ENCODE measurements around the gene C22orf15.

The C22orf15 gene

DNA sequence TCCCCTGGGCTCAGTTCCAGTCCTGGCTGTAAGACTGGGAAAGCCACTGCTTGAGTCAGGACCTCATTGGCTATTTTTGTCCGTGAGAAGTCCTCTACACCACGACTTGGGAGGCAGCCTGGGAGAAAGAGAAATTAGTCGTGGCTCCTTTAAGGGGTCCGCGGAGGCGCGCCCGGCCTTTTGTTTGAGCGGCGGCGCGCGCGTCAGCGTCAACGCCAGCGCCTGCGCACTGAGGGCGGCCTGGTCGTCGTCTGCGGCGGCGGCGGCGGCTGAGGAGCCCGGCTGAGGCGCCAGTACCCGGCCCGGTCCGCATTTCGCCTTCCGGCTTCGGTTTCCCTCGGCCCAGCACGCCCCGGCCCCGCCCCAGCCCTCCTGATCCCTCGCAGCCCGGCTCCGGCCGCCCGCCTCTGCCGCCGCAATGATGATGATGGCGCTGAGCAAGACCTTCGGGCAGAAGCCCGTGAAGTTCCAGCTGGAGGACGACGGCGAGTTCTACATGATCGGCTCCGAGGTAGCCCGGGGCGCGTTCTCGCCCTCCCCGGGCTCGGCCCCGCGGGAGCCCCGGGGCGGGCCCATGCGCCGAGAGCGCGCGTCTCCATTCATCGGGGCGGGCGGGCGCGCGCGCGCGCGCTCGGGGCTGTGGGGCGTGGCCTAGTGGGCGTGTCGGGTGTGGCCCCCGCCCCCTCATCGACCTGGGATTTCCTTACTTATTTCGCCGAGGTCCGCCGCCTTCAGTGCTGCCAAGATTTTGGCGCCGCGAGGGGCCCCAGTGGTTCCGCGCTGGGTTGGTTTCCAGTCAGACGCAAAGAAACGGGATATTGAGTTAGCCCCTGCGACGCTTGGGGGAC, 24.2 kb downstream of the C22orf15 start, which contains the start of gene SMARCB1:
Gene SMARCB1 (plus strand): TSS at position 215 of the 848 bp plus-strand sequence. CDS start 204 bp downstream, at position 419.
- DNase-seq = peak in 52 of 56 donors; percentile 27 to 88 (median 68)

DNA sequence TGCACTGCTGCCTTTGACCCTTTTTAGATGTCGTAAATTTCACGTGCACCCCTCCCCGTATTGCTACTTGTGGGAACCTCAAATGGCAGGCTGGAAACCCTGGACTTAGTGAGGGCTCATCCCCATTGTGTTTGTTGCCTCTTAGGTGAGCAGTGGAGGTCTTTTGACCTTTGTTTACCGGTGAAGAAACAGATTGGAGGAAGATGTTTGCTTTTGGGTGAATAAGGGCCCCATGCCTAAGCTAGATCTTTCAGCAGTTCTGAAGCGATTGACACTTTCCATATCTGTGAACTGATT, 24.8 kb downstream of the C22orf15 start:
- DNase-seq = no peak

DNA sequence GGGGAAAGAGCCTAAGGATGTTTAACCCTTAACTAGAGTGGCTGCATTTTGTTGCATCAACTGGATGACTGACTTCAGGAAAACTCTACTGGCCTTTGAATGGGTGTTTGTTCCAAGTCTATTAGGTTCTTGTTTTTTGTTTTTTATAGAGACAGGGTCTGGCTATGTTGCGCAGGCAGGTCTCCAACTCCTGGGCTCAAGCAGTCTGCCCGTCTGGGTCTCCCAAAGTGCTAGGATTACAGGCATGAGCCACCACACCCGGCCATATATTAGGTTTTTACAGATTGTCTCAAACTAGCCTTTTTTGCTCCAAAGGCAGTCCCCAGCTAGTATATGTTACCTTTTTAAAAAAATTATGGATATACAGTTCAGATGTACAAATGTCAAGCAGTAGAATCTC, 25.1 kb downstream of the C22orf15 start:
- DNase-seq = no peak

DNA sequence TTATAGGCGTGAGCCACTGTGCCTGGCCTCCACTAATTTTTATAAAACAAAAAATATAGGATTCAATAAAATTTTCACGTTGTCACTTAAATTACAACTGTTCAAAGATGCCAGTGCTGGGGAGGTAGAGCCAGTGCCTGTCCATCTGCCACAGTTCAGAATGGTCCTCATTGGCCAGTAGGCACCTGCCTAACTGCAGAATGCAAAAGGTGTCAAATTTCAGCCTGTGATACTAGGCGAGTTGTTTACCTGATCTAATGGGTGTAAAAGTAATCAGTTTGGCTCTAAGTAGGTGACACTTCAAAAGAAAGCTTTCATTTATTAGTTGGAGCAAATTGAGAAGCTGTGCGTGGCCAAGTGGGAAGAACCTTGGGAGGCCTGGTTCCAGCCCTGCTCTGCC, 26.3 kb downstream of the C22orf15 start:
- no peak for DNase-seq

DNA sequence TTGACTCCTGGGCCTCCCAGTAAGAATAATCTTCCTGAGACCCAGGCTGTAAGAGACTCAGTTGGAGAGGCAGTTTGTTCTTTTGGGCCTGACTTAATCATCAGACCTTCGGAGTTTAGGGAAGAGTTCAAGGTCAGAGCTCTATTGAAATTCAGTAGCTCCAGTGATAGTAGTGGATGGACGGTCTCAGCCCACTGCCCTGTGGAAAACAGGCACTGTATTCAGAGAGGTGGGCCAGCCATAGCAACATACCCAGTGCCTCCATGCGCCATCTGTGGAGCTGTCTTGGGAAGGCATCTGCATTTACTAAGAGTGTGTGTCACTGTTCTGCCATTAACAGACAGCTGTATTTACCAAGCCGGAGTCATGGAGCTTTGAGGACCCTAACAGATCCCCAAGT, 26.8 kb downstream of the C22orf15 start:
- DNase-seq = peak in 7 of 56 donors; percentile 9 to 37 (median 20)

DNA sequence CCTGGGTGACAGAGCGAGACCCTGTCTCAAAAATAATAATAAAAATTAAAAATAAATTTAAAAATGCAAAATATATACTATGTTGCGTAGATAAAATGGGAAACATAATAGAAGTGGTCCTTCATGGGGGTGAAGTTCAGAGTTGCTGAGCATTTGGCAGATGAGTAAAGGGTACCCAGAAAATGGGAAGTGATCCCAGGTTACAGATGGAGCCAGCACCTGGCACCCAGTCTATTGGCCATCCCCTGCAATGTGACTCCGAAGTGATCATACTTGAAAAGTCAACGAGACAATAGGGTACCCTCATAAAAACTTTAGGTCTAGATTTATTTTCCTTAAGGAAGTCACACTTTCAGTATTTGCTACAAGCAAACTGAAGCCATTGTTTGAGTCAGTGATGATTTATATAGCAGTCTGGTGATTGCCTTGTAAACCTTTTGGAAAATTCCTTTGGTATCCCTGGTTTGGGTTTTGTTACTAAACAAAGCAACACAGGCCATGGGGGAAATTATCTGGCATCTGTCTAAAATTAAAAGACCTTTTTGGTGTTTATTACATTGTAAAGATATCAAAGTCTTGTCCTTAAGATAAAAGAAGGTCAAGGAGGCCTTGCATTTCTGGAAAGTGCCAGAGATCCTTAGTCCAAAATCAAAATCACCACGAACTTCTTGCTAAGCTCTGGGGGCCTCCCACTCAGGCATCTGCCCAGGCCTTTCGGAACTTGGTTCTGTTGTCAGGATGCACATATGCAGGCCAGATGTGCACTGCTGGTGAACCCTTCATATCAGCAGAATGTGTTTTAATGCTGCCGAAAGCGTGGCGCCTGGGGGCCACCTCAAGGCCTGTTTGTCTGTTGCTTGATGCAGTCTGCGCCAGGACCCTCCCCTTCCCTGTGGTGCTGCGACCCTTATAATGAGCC, 28.3 kb downstream of the C22orf15 start:
- DNase-seq = no peak

DNA sequence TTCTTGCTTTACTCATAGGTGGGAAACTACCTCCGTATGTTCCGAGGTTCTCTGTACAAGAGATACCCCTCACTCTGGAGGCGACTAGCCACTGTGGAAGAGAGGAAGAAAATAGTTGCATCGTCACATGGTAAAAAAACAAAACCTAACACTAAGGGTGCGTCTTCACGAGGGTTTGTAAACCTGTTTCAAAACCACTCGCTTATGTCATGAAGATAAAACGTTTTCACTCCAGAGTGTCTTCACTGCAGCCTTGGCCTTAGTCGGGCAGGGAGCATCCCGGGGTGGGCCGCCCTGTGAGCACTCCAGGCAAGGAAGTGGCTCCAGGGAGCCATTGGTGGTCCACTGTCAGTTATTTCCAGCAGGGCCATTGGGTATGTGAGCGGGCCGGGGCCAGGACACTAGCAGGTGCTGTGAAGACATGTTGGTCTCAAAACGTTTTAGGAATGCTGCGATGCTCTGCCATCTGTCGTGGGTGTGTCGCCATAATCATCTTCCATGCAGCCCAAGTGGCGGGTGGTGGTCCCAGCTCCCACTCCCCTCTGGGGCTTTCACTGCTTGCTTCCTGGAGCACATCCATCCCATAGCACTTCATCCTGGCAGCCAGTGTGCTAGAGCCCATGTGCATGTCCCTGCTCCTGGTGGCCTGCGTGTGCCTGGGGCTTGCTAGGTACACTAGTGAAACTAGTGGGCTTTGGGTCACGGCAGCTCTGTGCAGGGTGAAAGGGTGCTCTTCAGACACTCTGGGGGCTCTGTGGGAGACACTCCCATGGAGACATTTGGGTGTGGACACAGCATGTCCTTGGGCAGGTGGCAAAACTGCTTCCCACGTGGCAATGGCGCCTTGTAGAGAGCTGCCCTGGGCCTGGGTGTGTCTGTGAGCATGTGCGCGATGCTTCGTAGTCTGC, 29.2 kb downstream of the C22orf15 start:
- no peak for DNase-seq

DNA sequence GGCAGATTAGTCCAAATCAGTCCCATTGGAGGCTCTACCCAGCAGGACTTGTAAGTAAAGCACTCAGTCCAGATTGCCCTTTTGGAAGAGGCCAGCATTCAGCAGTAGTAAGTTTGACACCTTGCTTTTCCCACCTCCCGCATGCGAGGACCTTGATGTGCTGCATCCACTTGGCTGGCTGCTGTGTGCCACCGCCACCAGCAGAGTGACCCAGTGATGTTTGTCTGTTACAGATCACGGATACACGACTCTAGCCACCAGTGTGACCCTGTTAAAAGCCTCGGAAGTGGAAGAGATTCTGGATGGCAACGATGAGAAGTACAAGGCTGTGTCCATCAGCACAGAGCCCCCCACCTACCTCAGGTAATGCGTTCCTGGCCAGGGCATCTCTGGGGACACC, 30.5 kb downstream of the C22orf15 start:
- no peak for DNase-seq

DNA sequence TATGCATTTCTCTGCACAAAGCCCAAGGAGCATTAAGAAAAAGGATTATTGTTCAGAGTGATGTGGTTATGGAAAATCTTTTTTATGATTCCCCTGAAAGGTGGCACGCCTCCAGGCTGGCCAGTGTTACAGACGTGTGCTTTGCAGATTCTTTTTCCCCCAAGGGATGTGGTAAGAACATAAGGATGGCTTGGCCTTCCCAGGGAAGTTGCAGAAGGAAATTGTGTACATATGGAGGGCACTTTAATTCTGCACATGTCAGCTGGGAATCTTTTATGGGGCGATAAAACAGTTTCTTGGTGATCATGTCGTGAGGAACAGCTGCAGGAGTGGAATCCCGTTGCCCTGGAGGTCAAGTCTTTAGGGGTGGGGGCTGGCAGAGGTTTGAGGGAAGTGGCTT, 33.7 kb downstream of the C22orf15 start:
- no peak for DNase-seq

DNA sequence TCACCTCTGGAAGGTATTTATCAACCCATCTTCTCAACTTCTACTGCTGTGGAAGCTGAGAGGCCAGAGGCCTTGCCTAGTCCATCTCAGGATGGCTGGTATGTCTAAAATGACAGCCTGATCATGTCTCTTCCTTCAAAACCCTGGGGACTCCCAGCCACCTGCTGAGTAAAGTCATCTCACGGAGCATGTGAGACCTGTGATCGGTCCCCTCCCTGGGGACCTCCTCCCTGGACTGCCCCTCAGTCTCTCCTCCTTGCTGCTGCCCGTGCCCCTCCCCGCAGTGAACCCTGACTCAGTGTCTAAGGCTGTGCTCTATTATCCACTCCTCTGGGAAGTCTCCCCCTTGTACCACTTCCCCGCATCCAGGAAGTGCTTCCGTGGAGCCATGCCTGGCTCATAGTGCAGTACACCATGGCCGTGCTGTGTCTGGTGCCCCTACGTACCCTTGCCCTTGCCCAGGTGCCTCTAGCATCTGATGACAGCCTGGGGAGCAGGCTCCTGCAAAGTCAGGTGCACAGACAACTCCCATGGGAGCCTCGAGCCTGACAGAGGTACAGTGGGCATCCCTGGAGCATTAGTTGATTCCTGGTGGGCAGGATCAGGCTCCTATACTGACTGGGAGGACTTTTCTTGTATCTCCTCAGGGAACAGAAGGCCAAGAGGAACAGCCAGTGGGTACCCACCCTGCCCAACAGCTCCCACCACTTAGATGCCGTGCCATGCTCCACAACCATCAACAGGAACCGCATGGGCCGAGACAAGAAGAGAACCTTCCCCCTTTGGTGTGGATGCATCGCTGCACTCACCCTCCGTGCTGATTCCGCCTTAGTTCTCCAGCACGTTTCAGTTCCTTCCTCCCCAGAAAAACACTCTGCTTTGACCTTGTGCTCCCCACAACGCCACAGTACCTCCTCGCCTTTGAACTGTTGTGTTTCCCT, 37.8 kb downstream of the C22orf15 start:
- no peak for DNase-seq

DNA sequence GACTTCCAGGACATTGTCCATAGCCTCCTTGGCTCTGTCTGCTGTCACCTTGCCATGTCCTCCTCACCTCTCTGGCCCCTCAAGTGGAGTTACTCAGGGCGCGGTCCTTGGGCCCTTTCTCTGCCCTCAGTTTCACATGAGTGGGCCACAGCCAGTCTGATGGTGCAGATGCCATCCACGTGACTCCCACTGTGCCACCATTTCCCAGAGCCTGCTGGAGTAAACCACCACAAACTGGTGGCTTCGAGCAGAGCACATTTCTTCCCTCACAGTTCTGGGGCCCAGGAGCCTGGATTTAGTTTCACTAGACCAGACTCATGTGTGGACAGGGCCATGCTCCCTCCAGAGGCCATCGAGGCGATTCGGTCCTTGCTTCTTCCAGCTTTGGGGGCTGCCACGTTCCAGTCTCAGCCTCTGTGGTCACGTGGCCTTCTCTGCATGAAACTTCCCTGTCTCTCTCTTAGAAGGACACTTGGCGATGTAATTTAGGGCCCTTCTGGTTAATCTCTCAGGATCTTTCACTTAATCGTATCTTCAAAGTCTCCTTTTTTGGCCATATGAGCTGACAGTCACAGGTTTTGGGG, 38.5 kb downstream of the C22orf15 start:
- DNase-seq = no peak

DNA sequence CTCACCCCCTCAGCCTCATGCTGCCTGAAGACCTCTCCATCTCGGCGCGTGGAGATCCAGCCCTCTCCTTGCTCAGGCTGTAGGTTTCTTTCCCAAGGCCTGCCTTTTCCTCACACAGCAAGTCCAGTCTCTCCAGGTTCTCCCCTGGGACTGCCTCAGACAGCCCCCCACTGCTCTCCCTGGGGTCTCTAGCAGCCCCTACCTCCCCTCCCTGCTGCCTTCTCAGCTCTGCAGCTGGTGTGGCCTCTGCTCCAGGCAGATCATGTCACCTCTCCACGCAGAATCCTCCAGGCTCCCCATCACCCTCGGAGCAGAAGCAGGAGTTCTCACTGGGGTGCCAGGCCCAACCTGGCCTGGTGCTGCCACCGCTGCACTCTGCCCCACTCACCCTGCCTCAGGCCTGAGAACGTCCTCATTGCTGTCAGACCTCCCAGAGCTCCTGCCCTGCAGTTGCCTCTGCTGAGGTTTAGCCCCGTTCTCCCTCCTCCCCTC, 39.1 kb downstream of the C22orf15 start:
- DNase-seq = no peak

DNA sequence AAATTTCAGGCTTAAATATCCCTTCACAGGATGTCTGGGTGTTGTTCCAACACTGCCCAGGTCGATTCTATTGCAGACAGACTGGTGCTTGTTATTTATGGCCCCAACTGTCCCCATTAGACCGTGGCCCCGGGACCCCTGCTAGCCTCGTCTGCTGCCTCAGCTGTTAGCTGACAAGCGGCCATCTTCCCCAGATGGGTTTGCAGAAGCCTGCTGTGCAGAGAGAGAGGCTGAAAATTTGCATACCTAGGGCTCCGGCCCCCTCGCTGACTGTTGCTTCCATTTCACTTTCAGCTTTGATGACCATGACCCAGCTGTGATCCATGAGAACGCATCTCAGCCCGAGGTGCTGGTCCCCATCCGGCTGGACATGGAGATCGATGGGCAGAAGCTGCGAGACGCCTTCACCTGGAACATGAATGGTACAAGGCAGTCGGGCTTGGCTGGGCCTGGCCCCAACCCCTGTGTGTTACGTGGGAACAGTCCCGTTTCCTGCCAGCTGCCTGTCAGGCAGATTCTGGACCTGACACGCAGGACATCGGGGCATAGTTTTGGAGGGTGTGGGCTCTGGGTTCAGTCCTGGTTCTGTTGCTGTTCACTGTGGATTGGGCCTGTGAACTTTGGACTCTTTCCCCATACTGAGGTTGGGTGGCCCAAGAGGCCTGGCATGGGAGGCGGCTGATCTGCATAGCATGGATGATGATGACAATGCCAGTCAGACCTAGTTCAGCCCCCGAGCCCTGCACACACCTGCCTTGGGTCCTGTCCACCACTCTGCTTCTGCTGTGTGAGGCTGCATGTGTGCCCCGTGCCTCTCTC, 40.4 kb downstream of the C22orf15 start:
- no peak for DNase-seq

DNA sequence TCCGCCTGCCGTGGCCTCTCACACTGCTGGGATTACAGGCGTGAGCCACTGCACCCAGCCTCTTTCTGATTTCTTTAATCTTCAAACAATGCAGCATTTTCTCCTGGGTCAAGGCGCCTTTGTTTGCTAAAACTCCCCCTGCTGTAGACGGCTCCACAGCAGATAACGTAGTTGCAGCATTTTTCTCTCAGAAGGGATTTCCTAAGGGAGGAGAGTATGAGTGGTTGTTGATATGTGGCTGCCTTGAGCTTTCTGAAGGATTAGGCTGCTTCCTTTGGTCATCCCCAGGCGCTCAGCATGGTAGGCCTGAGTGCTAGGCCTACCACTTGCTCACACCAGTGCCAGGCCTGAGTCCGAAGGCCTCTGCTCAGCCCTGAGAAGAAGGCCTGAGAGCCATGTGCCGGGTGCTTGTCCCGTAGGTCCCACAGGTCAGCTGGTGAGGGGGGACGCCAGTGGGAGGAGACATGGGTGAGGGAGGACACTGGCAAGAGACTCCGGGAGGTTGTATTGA, 42.0 kb downstream of the C22orf15 start:
- peak in 3 of 56 donors; percentile 15 to 25 (median 23) for DNase-seq

DNA sequence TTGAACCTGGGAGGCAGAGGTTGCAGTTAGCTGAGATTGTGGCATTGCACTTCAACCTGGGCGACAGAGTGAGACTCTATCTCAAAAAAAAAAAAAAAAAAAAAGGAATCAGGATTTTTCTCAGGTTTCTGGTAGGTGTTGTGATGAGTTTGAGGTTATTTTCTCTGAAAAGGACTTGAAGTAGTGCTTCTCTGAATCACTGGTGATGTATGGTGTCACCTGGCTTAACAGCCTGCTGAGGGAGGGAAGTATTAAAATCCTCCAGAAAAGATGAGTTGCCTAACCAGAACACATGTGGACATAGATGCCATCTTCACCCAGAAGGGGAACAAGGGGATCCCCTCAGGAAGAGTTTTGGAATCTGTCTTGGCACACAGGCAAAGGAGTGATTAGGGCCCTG, 44.0 kb downstream of the C22orf15 start:
- no peak for DNase-seq

DNA sequence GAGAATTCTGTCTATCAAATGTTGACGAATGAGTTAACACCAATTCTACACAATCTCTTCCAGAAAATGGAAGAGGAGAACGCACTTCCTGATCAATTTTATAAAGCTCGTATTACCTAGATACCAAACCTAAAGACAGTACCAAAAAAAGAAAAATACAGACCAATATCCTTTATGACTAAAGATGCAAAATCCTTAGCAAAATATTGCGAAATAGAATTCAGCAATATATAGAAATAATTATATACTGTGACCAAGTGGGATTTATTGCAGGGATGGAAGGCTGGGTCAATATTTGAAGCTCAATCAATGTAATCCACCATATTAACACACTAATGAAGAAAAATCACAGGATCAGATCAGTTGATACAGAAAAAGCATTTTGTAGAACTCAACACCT, 49.6 kb downstream of the C22orf15 start:
- no peak for DNase-seq

All from amygdala (tissue), 56 donors.